HG03066 (cell line): ENCODE measurements around the gene MLLT3.

ENCODE experiments used
- ATAC-seq: cut with Tn5 transposase; IDR thresholded peaks from one replicate; pipeline ENCODE4 v1.9.1; 2021; ENCODE audit warnings: low read depth; ENCODE audit not compliant: unreplicated experiment

MLLT3 gene

GRCh38 chr9:20319641-20320337, 302.5 kb downstream of the MLLT3 start:
- no peak for ATAC-seq

- no peak for ATAC-seq
Measured at GRCh38 chr9:20319241-20319640, 303.1 kb downstream of the MLLT3 start.

GRCh38 chr9:20317701-20318100, 304.6 kb downstream of the MLLT3 start:
- no peak for ATAC-seq

- ATAC-seq: no peak
Measured at GRCh38 chr9:20316372-20316771, 305.9 kb downstream of the MLLT3 start.

- no peak for ATAC-seq
Measured at GRCh38 chr9:20315677-20316076, 306.6 kb downstream of the MLLT3 start.

GRCh38 chr9:20314981-20315380, 307.3 kb downstream of the MLLT3 start:
- ATAC-seq: no peak

- no peak for ATAC-seq
Measured at GRCh38 chr9:20313415-20313814, 308.9 kb downstream of the MLLT3 start.

- no peak for ATAC-seq
Measured at GRCh38 chr9:20312732-20313131, 309.6 kb downstream of the MLLT3 start.

GRCh38 chr9:20310024-20310423, 312.3 kb downstream of the MLLT3 start:
- no peak for ATAC-seq

- ATAC-seq: no peak
Measured at GRCh38 chr9:20309124-20309523, 313.2 kb downstream of the MLLT3 start.

GRCh38 chr9:20307621-20308020, 314.7 kb downstream of the MLLT3 start:
- ATAC-seq: no peak

GRCh38 chr9:20305452-20305851, 316.8 kb downstream of the MLLT3 start:
- ATAC-seq: no peak

- no peak for ATAC-seq
Measured at GRCh38 chr9:20303996-20304395, 318.3 kb downstream of the MLLT3 start.

- no peak for ATAC-seq
Measured at GRCh38 chr9:20303066-20303465, 319.2 kb downstream of the MLLT3 start.

GRCh38 chr9:20302197-20302596, 320.1 kb downstream of the MLLT3 start:
- ATAC-seq: no peak

GRCh38 chr9:20300430-20301115, 321.7 kb downstream of the MLLT3 start:
- no peak for ATAC-seq

GRCh38 chr9:20297646-20298084, 324.6 kb downstream of the MLLT3 start:
- ATAC-seq: no peak

GRCh38 chr9:20295555-20295954, 326.7 kb downstream of the MLLT3 start:
- no peak for ATAC-seq

GRCh38 chr9:20294046-20294750, 328.1 kb downstream of the MLLT3 start:
- no peak for ATAC-seq

GRCh38 chr9:20292002-20292401, 330.3 kb downstream of the MLLT3 start:
- no peak for ATAC-seq
